Putamen (tissue), 1 donor: ENCODE measurements around the gene CMYA5.
"Not testable (repeated sequence)": the region's sequence is repeated elsewhere in the genome, so short reads cannot be mapped to it uniquely, and the experiment has no call there.

Experiments used
- DNase-seq: peaks from one replicate; pipeline ENCODE4 v3.0.0-alpha.2; 2016; ENCODE audit warnings: low spot score

Gene CMYA5

DNA sequence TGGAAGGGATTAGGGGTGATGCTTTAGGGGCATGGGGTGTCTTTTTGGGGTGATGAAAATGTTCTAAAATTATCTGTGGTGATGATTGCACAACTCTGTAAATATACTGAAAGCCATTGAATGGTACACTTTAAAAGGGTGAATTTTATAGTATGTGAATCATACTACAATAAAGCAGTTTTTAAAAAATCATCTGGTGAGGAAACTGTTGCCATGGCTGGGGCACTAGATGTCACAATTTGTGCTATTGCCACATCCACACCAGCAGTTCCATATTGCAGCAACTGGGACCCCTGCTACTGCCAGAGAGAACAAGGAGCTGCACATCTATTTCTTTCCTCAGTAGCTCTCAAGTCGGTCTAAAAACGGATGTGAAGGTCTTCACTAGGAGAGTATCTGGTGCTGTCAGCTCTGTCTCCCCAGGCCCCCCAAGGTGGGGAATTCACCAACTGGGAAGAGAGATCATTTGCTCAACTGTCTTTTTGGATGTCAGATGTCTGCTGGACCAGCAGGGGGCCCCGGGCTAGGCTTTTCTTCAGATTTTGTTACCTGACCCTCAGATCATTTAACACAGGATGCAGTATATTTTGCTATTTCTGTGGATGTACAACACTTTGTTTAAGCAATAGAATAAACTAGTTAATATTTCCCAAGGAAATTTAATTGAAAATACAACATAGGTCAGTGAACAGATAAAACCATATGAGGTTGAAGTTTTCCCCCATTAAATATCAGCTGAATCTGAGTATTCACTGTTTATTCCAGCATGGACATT is 13.2 kb downstream of the CMYA5 start:
- no peak for DNase-seq

GRCh38 chr5:79703381-79703645 is 13.7 kb downstream of the CMYA5 start:
- no peak for DNase-seq

- DNase-seq: no peak
Observed at GRCh38 chr5:79704553-79704952, 14.9 kb downstream of the CMYA5 start.

DNA sequence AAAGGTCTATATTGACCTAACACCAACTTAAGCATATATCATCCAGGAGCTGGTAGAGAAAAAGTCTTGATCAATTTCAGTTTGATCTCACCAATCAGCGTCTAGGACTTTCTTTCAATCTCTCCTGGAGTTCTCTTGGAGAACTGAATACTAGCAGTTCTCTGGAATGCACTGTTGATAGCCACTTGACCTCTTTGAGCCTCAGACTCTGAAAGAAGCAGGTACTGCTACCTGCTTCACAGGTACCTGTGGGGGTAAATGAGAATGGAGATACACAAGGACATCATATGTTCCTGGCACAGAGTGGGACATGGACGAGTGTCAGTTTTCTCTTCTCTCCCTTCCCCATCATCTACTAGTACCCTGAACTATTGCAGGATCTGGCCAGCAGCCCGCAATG is 16.0 kb downstream of the CMYA5 start:
- no peak for DNase-seq

DNA sequence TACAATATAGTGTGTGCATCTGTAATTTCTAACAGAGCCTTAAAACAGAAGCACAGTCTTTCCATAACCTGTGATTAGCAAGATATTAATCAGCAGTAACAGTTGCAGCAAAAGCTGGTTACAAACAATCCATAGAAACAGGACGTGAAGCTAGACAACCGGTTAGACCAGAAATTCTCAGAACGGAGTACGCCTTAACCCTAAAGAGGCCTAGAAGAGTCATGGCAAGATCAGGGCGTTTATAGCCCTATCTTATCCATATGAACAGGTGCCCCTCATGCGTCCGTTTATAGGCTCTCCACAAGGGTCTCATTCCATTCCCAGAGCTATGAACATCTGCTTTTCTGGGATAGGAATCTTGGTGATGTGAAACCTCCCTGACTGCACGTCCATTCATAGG is 16.7 kb downstream of the CMYA5 start:
- not testable (repeated sequence) for DNase-seq

DNA sequence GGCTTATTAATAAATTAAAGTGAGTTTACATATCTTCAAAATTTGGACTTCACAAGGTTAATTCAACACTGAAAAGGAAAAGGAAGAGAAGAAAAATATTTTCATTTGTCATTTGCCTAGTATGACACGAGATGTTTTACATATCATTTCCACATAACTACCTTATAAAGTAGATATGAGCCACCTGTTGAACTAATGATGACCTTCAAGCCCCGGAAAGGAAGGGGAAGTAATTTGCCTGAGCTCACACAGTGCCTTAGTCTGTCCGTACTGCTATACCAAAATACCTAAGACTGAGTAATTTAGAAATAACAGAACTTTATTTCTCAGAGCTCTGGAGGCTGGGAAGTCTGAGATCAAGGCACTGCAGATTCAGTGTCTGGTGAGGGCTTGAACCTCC is 17.9 kb downstream of the CMYA5 start:
- no peak for DNase-seq

- DNase-seq: peak; percentile 18
Observed at GRCh38 chr5:79712741-79713140, 23.1 kb downstream of the CMYA5 start.

DNA sequence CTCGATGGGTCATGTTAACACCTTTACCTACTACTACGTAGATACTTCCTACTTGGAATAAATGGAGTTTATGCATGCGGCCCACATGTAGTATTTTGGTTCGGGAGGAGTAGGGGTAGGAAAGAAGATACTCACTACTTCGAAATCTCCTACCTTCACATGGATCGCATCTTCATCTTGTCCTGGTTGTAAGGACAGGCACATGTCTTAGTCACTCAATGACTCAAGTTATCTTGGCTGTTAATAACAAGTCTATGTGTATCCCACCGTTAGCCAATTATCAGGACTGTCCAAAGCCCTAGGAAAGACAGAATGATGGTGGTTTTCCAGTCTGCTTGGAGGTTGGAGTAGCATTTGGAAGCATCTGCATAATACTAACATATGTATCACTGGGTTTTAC is 24.1 kb downstream of the CMYA5 start:
- DNase-seq: no peak

GRCh38 chr5:79716839-79717238 is 27.2 kb downstream of the CMYA5 start:
- no peak for DNase-seq

DNA sequence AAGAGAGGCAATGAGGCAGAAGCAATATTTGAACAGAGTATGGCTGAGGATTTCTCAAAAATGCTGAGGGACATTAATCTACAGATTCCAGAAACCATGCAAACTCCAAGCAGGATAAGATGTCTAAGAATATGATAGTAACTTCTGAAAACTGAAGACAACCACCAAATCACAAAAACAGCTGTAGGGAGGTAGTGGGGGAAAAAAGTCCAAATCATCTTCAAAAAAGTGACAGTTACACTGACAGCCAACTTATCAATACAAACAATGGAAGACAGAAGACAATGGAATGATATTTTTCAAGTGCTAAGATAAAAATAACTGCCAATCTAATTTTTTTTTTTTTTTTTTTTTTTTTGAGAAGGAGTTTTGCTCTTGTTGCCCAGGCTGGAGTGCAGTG is 30.5 kb downstream of the CMYA5 start:
- DNase-seq: no peak

DNA sequence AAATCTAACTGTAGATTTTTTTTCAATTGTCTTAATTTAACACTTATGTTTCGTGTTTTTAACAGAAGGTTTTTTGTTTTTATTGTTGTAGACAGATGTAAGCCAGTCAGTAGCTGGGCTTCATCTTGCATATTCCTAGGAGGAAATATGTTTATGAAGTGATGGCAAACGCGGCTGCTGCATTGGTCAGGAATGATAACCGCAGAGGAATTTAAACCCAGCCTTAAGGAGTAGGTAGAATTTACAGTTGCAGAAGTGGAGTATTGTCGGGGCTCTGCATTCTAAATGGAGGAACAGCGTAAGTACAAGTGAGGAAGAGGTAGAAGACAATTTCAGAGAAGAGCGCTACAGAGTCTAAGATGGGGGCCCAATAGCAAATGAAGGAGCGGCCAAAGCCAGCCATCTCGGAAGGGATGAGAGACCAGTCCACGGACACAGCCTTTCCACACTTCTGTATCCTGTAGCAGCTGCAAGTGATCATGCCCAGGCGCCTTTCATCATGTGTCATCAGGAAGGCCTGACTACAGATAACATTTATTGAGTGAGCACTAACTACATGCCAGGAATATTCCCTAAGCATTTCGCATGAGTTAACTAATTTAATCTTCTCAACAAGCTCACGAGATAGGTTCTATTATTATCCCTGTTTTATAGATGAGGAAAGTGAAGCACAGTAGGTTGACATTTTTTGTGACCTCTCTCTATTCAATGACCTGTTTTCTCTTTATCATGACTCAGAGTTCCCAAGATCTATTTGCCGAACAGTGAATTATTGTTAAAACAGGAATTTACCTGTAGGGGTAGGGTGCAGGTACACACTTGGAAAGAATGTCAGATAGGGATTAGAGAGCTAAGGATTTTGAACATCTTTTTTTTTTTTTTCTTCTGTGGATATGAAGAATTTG is 38.1 kb downstream of the CMYA5 start:
- DNase-seq: no peak

- DNase-seq: no peak
Observed at GRCh38 chr5:79728396-79728795, 38.8 kb downstream of the CMYA5 start.

DNA sequence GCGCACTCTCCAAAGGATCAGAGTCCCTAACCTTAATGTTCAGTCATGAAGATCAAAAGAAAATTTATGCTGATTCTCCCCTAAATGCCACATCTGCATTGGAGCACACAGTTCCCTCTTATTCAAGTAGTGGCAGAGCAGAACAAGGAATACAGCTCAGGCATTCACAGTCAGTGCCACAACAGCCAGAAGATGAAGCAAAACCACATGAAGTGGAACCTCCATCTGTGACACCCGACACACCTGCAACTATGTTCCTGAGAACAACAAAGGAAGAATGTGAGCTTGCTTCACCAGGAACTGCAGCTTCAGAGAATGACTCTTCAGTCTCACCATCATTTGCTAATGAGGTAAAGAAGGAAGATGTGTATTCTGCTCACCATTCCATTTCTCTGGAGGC is 40.0 kb downstream of the CMYA5 start:
- DNase-seq: no peak

- DNase-seq: no peak
Observed at GRCh38 chr5:79730564-79730963, 40.9 kb downstream of the CMYA5 start.

- DNase-seq: no peak
Observed at GRCh38 chr5:79731775-79732174, 42.1 kb downstream of the CMYA5 start.

GRCh38 chr5:79736528-79737514 is 47.2 kb downstream of the CMYA5 start:
- DNase-seq: no peak

DNA sequence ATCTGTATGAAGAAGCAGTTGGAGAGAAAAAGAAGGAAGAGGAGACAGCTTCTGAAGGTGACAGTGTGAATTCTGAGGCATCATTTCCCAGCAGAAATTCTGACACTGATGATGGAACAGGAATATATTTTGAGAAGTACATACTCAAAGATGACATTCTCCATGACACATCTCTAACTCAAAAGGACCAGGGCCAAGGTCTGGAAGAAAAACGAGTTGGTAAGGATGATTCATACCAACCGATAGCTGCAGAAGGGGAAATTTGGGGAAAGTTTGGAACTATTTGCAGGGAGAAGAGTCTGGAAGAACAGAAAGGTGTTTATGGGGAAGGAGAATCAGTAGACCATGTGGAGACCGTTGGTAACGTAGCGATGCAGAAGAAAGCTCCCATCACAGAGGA is 48.7 kb downstream of the CMYA5 start:
- no peak for DNase-seq

- no peak for DNase-seq
Observed at GRCh38 chr5:79742549-79743136, 53.0 kb downstream of the CMYA5 start.

- no peak for DNase-seq
Observed at GRCh38 chr5:79743846-79744605, 54.4 kb downstream of the CMYA5 start.

DNA sequence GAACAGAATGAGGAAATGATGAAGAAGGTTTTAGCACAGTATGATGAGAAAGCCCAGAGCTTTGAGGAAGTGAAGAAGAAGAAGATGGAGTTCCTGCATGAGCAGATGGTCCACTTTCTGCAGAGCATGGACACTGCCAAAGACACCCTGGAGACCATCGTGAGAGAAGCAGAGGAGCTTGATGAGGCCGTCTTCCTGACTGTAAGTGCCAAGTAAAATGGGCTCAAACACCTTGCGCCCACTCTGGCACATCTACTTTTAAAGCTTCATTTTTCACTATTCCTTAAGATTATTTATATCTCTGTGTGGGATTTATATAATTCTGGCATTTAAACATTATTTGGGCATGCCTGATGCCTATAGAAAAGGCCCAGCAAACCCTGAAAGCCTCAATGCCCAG is 55.6 kb downstream of the CMYA5 start:
- no peak for DNase-seq
